HG02763 (cell line): ENCODE data around the gene GLRX3.
A peak's percentile ranks its signal among the peaks of the same experiment; 100 is the strongest.
"Not testable (repeated sequence)": the region's sequence is repeated elsewhere in the genome, so short reads cannot be mapped to it uniquely, and the experiment has no call there.

ENCODE experiments used
- ATAC-seq: cut with Tn5 transposase; IDR thresholded peaks from one replicate; pipeline ENCODE4 v1.9.1; 2021; ENCODE audit warnings: mild to moderate bottlenecking, moderate library complexity; ENCODE audit not compliant: unreplicated experiment

The GLRX3 gene

GRCh38 chr10:130136226-130137089, at the start of gene GLRX3:
GLRX3 (plus strand) TSS chr10:130136391; CDS start chr10:130136421, 30 bp downstream.
- peak; percentile 87 for ATAC-seq

- ATAC-seq: not testable (repeated sequence)
Measured at GRCh38 chr10:130090565-130090964, 45.6 kb upstream of the GLRX3 start.

DNA sequence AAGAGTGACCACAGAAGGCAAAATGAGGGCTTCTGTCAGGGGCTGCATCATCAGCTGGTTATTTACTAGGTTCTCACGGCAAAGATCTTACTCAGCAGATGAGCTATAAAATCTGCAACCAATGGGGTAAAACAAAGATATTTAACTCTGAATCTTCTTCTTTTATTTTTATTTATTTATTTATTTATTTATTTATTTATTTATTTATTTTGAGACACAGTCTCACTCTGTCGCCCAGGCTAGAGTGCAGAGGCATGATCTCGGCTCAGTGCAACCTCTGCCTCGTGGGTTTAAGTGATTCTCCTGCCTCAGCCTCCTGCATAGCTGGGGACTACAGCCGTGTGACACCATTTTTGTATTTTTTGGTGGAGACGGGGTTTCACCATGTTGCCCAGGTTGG, 36.8 kb upstream of the GLRX3 start:
- no peak for ATAC-seq

- no peak for ATAC-seq
Measured at GRCh38 chr10:130105724-130106123, 30.5 kb upstream of the GLRX3 start.

DNA sequence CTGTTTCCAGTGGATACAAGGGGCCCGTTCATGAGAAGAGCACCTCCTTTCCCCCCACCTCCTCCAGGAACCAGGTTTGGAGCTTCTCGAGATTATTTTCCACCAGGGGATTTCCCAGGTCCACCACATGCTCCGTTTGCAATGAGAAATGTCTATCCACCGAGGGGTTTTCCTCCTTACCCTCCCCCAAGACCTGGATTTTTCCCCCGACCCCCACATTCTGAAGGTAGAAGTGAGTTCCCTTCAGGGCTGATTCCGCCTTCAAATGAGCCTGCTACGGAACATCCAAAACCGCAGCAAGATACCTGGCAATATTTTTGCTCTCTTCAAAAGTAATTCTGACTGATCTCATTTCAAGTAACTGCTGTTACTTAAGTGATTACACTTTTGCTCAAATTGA, 28.0 kb upstream of the GLRX3 start:
- not testable (repeated sequence) for ATAC-seq

DNA sequence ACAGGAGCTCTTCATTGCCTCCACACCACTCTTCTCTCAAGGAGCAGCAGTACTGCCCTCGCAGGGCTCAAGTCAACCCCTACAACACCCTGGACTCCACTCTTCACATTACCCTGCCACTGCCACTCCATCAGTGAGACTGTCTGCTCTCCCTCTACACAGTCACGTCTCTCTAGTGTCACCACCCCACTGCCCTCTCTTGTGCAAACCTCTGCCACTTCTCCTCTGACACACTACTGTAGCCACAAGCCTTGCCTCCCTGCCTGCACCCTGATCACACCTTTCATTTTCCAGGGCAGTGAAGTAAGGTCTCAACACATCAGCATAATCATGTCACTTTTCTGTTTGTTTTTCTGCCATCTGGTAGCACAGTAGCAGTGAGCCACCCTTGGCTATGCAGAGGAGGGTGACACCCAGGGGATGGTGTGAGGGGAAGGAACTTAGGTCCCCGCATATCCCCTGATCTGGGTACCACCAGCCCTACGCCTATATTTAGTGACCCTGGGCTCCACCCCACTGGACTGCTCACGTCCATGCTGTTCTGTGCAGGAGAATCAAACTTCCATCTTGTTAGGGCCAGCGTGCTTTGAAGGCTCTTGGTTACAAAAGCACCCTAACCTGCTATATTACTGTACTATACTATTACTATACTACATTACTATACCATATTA, 27.1 kb upstream of the GLRX3 start:
- ATAC-seq: no peak

DNA sequence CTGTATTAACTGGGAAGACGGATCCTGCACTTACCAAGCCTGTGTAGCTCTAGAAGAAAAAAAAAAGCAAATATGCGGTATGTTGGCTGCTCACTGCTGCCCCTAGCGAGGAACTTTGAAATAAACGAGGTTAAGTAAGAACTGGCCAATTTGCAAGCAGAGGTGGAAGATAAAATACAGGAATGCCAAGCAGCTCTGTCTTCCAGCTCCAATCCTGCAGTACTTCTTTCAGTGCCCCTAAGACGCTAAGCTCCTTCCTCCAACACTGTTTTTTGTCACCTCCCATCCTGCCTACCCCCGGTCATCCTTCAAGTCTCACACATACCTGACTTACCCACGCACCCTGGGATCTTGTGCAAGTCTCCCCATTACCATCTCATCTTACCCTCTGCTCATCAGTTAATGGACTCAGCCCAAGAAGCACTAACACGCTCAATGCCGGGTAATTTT, 26.4 kb upstream of the GLRX3 start:
- no peak for ATAC-seq

GRCh38 chr10:130110246-130111112, 25.7 kb upstream of the GLRX3 start, which contains the start of gene C10orf143:
C10orf143 (minus strand) TSS chr10:130110830; CDS start chr10:130110772, 58 bp downstream.
- peak; percentile 86 for ATAC-seq

DNA sequence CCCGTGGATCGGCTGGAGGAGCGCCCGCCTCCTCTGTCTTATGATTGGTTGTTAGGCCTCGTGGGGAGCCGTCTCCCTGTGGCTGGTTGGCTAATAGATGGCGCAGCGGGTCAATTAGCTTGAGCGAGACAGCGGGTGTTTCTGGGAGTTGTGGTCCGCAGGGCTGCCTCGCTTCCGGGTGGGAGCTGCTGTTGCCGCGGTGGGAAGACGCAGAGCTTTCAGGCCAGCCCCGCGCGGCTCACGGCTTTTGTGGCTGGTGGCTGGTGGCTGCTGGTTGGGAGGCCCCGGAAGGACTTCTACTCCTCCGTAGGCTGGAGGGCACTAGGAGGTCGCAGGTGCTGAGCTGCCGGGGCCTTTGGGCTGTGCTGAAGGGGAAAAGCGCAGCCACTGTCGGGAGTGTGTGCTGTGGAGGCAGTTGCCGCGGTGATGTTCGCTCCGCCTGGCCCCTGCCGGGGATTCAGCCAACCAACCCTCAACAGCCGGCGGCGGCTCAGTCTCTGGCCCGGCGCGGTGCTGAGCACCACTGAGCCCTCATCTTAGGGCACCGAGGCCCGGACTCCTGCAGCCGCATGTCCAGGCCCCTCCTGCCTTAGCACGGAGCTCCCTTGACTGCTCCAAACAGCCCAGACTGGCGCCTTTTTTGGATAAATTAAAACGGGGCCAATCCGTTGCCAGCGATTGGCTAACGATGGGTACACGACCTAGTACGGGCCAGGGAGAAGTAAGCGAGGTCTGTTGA, 24.9 kb upstream of the GLRX3 start:
- peak; percentile 88 for ATAC-seq

GRCh38 chr10:130111852-130112180, 24.4 kb upstream of the GLRX3 start:
- no peak for ATAC-seq

DNA sequence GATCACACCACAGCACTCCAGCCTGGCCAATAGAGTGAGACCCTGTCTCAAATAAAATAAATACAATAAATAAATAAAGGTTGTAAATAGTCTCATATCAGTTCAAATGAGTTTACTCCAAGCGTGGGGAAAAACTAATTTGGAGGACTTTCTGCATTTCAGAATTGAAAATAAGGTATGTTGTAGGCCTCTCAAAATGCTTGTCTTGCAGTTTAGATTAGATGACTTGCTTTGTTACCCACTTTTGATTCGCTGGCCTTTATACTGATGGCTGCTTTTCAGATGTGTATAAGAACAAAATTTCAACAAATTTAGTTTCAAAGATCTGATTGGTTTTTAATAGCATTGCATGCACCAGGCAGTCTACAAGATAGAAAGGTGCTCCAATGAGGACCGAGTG, 23.4 kb upstream of the GLRX3 start:
- ATAC-seq: no peak

DNA sequence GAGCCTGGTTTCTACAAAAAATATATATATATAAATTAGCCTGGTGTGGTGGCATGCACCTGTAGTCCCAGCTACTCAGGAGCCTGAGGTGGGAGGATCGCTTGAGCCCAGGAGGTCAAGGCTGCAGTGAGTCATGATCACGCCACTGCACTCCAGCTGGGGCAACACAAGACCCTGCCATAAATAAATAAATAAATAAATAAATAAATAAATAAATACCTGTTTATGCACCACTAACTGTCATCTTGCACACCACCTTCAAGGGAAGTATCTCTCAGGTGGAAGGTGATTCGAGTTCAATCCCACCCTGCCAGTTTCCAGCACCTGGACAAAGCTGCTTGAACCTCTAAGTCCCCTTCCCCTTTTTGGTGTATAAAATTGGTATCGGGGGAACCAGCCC, 19.2 kb upstream of the GLRX3 start:
- not testable (repeated sequence) for ATAC-seq

DNA sequence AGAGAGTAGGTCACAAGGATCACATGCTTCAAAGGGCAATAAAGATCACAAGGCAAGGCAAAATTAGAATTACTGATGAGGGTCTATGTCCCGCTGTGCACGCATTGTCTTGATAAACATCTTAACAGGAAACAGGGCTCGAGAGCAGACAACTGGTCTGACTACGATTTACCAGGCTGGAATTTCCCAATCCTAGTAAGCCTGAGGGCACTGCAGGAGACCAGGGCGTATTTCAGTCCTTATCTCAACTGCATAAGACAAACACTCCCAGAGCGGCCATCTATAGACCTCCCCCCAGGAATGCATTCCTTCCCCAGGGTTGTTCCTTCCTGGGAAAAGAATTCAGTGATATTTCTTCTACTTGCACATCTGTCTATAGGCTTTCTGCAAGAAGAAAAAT, 18.7 kb upstream of the GLRX3 start:
- ATAC-seq: not testable (repeated sequence)

DNA sequence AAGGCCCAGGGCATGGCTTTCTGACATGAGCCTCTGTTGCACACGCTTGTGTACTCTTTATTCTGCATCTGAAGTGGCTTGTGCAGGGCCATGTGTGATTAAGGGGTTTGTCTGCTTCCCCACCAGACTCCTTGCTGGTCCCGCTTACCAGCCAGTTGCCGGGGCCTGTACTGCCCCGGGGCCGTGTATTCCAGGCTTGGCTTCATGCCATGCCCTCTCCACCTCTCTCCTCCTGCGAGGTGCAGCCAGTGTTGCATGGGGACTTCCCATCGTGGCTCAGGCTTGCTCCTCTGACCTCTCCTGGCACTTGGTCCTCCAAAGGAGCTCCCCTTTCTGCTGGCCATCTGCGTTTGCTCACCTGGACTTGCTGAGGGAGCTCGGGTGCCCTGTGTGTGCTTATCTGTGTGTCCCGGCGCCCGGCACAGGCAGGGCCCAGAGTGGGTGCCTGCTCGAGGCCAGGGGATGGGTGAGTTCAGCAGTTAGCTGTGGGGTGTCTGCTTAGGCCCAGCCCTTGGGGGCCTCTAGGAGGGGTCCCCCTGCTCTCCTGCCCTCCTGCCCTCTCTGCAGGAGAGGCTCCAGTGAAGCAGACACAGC, 14.6 kb upstream of the GLRX3 start:
- no peak for ATAC-seq

DNA sequence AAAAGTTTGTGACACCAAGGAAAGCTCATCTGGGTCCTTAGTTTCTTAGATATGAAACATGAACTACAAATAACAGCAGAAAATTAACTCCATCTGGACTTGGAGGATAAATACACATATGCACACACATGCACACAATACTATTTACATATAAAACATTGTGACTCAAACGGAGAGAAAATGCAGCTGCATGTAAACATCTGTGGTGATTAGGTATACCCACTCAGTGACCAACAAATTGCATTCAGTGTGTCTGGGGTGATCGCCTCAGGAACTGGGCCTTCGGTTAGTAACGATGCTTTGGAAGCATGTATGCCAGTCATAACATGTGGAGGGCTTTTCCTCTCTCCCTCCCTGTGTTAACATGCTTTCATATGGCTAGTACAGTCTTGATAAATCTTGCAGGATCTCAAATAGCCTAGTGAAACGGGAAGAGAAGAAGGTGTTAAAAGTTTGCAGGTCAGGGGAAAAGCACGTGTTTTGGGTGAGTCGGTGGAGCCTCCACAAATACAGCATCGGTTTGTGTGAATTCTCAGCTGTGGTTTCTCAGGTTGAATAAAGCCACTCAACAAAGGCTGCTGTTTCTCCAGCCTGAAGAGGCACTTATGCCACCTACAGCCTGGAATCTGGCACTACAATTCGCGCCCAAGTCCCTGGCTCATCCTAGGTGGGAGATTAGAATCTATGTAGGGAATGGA, 8.7 kb upstream of the GLRX3 start:
- ATAC-seq: peak; percentile 96

DNA sequence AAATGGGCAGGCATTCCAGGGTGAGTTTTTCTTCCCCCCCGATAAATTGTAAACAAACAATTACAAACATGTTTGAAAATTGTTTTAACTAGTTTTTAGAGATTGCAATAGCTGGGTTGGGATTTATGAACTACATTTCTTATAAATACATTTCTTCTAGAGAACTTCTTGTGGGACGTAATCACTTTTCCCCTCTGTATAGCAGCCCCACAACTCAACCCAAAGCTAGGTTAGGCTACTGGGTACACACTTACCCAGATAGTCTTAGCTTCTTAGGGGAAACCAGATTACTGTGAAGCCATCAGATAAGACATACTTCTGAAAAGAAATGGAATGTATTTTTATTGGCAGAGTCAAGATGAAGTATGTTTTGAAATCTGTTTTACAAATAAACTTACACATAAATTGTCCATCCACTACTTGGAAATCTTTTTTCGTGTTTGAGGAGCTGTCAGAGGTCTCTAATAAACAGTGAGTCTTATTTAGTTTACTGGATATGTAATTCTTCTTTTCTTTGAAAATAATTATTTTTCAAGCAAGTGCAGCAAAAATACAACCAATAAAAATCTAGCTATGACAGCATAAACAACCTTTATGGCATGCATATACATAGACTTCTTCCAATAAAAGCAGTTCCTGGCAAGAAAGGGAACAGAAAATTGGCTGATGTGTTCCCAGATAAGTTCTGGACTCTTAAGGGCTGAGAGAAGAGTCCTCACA, 8.0 kb upstream of the GLRX3 start:
- no peak for ATAC-seq

GRCh38 chr10:130128922-130129321, 7.3 kb upstream of the GLRX3 start:
- ATAC-seq: no peak

DNA sequence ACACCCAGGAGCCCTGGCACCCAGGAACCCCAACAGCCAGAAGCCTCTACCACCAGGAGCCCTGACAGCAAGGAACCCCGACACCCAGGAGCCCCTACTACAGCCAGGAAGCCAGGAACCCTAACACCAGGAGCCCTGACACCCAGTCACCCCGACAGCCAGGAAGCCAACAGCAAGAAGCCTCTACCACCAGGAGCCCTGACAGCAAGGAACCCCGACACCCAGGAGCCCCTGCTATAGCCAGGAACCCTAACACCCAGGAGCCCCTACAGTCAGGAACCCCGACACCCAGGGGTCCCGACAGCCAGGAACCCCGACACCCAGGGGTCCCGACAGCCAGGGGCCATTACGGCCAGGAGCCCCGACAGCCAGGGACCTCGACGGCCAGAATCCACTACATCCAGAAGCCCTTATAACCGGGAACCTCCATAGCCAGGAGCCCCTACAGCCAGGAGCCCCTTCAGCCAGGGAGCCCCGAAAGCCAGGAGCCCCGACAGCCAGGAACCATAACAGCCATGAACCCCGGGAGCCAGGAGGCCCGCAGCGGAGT, 440 bp upstream of the GLRX3 start:
- ATAC-seq: no peak

DNA sequence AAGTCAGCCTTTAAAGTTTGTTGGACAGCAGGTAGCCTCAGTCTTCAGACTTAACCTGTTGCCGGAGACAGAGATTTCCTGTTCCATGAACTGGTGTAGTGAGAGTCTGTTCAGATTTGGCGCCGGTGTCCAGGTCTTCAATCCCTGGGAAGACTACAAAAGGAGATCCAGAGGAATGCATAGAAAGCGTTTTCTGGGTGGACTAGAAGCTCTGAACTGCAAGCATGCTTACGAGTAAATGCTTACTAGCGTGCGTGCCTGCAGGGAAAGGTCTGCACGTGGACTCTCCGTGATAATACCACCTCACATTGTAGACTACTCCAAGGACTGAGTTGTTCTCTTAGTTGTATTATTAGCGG, 878 bp downstream of the GLRX3 start:
- ATAC-seq: no peak
